ENCODE measurements around the gene RYR3. TPM values are rescaled to one million over a fixed set of nuclear protein-coding genes. Genes with fewer than 3 reads are reported as not detected.

RYR3 gene
- total and polyA plus RNA-seq, 2 of the 13 experiments (the other 11 are each of a cell fraction or from before 2014, with no cell fraction given) = not detected

DNA sequence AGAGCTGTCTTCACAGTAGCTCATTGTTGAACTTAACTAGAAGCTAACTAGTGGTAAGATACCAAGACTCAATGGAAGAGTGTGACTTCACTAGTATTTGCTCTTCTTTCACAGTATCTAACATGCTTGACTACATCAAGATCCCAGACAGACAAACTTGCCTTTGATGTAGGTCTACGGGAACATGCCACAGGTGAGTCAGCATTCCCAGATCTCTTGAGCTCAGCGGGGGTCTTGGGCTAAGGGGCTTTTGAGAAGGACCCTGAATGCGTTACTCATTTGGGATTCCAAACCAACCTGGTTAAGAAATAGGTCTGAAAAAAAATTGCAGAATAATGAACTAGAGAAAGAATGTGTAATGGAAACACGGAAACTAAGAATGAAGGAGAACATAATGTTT is 222.4 kb downstream of the RYR3 start (continued):
- TF ChIP-seq KLF6 (CRISPR knock-in tag; IDR thresholded peaks at IDR 0.05) = no peak
- TF ChIP-seq ZSCAN5A (CRISPR knock-in tag; IDR thresholded peaks at IDR 0.05; ENCODE audit: borderline replicate concordance) = no peak
- TF ChIP-seq MAFK (conservative IDR thresholded peaks at IDR 0.05 in 1 of 2, IDR thresholded peaks at IDR 0.05 in 1 of 2; ENCODE audit: low read length in 2 of 2) = no peak

DNA sequence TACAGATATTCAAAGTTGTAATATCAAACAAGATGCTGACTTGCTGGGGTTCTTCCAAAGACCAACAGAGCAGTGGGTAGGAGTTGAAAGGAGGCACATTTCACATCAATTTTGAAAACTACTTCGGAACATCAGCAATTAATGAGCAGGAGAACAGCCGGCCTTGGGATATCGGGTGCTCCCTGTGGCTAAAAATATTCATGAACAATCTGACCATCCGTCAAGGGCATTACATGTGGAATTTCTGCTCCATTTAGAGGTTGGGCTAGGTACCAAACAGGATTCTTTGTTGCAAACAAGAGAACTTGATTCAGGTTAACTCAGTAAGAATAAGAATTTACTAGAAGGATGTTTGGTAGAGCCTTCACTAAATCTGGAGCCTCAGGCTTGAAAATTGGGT is 223.9 kb downstream of the RYR3 start:
- H3K79me2 ChIP-seq (ENCODE audit: insufficient read depth, low read length) = no peaks in the 10 kb centered on the region
- no peak overlapping the region for H3K9ac ChIP-seq (ENCODE audit: insufficient read depth, low read depth, low read length)
- POLR2A ChIA-PET = no interaction called here
- H3K4me2 ChIP-seq (ENCODE audit: low read depth, low read length) = no peak overlapping the region
- CTCF ChIA-PET (ENCODE audit: low intra/inter-chr PET ratio, low total read pairs) = no interaction called here
- H3K27me3 ChIP-seq (ENCODE audit: control insufficient read depth in 1 of 2, insufficient read depth in 2 of 2, low read length in 2 of 2) = peaks cover 2 to 4% of the 10 kb centered on the region in 2 experiments; a peak in 2 of 5 replicates
- no peaks in the 10 kb centered on the region for H4K20me1 ChIP-seq (ENCODE audit: insufficient read depth, low read length)
- ATAC-seq = no peak
- H3K4me3 ChIP-seq (replicated peaks in 1 of 3; ENCODE audit: insufficient read depth in 1 of 3, low read depth in 2 of 3, low read length in 3 of 3) = no peak overlapping the region
- no peak for DNase-seq (ENCODE audit: low spot score)
- no peak overlapping the region for H3K27ac ChIP-seq (ENCODE audit: extremely low read length, insufficient read depth, low read length)
- FAIRE-seq = no peak
- in situ Hi-C loops (cut with HindIII; ENCODE audit: extremely low pct_ligation_motif_present, low pct_unique_long_range_greater_than_20kb) = no loop called here
- H2AFZ ChIP-seq (ENCODE audit: low read length) = no peak overlapping the region
- H3K36me3 ChIP-seq (replicated peaks in 1 of 2; ENCODE audit: control insufficient read depth in 1 of 2, insufficient read depth in 2 of 2, low read length in 2 of 2) = no peaks in the 10 kb centered on the region
- BruUV-seq (replicated peaks) = no TSS peak
- H3K9me3 ChIP-seq (ENCODE audit: low read length) = no peaks in the 10 kb centered on the region
- intact Hi-C loops (cut with micrococcal nuclease; ENCODE audit: unreplicated experiment) = no loop called here
- 2% methylated on average over 4 of the region's 4 CpGs for WGBS (ENCODE audit: low lambda C conversion rate)
- no peaks in the 10 kb centered on the region for H3K4me1 ChIP-seq (ENCODE audit: insufficient read depth, low read length)
- TF ChIP-seq ZNF34 (CRISPR knock-in tag; IDR thresholded peaks at IDR 0.05; ENCODE audit: borderline replicate concordance) (no peak), ATAD3A (CRISPR knock-in tag; IDR thresholded peaks at IDR 0.05) (no peak), YEATS4 (CRISPR knock-in tag; IDR thresholded peaks at IDR 0.05; ENCODE audit: borderline replicate concordance) (no peak), ZNF562 (CRISPR knock-in tag; IDR thresholded peaks at IDR 0.05; ENCODE audit: borderline replicate concordance) (no peak), JARID2 (CRISPR knock-in tag; IDR thresholded peaks at IDR 0.05; ENCODE audit: insufficient replicate concordance) (no peak), ZNF207 (IDR thresholded peaks at IDR 0.05; ENCODE audit: borderline replicate concordance) (no peak), ZNF260 (CRISPR knock-in tag; IDR thresholded peaks at IDR 0.05; ENCODE audit: borderline replicate concordance, low read depth) (no peak), TFDP2 (CRISPR knock-in tag; IDR thresholded peaks at IDR 0.05) (no peak), TMF1 (CRISPR knock-in tag; IDR thresholded peaks at IDR 0.05; ENCODE audit: low read depth) (no peak)
- TF ChIP-seq, protein P1, sequence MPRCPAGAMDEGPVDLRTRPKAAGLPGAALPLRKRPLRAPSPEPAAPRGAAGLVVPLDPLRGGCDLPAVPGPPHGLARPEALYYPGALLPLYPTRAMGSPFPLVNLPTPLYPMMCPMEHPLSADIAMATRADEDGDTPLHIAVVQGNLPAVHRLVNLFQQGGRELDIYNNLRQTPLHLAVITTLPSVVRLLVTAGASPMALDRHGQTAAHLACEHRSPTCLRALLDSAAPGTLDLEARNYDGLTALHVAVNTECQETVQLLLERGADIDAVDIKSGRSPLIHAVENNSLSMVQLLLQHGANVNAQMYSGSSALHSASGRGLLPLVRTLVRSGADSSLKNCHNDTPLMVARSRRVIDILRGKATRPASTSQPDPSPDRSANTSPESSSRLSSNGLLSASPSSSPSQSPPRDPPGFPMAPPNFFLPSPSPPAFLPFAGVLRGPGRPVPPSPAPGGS (CRISPR knock-in tag; IDR thresholded peaks at IDR 0.05) = no peak
- TF ChIP-seq, protein P2, sequence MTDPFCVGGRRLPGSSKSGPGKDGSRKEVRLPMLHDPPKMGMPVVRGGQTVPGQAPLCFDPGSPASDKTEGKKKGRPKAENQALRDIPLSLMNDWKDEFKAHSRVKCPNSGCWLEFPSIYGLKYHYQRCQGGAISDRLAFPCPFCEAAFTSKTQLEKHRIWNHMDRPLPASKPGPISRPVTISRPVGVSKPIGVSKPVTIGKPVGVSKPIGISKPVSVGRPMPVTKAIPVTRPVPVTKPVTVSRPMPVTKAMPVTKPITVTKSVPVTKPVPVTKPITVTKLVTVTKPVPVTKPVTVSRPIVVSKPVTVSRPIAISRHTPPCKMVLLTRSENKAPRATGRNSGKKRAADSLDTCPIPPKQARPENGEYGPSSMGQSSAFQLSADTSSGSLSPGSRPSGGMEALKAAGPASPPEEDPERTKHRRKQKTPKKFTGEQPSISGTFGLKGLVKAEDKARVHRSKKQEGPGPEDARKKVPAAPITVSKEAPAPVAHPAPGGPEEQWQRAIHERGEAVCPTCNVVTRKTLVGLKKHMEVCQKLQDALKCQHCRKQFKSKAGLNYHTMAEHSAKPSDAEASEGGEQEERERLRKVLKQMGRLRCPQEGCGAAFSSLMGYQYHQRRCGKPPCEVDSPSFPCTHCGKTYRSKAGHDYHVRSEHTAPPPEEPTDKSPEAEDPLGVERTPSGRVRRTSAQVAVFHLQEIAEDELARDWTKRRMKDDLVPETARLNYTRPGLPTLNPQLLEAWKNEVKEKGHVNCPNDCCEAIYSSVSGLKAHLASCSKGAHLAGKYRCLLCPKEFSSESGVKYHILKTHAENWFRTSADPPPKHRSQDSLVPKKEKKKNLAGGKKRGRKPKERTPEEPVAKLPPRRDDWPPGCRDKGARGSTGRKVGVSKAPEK (CRISPR knock-in tag; IDR thresholded peaks at IDR 0.05; ENCODE audit: borderline replicate concordance) = no peak
- TF ChIP-seq, protein P3, sequence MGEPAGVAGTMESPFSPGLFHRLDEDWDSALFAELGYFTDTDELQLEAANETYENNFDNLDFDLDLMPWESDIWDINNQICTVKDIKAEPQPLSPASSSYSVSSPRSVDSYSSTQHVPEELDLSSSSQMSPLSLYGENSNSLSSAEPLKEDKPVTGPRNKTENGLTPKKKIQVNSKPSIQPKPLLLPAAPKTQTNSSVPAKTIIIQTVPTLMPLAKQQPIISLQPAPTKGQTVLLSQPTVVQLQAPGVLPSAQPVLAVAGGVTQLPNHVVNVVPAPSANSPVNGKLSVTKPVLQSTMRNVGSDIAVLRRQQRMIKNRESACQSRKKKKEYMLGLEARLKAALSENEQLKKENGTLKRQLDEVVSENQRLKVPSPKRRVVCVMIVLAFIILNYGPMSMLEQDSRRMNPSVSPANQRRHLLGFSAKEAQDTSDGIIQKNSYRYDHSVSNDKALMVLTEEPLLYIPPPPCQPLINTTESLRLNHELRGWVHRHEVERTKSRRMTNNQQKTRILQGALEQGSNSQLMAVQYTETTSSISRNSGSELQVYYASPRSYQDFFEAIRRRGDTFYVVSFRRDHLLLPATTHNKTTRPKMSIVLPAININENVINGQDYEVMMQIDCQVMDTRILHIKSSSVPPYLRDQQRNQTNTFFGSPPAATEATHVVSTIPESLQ (CRISPR knock-in tag; conservative IDR thresholded peaks at IDR 0.05) = no peak

All from HepG2 (cell line).